ENCODE data around the gene ZNF451. TPM values are rescaled to one million over a fixed set of nuclear protein-coding genes. Genes with fewer than 3 reads are reported as not detected.

Gene ZNF451
- total RNA-seq, 1 donor: 65.1 TPM

GRCh38 chr6:57048577-57048976 is 41.4 kb upstream of the ZNF451 start:
- H3K27ac ChIP-seq (ENCODE audit: low read depth, low read length): no peak overlapping the region

GRCh38 chr6:57063847-57064246 is 26.1 kb upstream of the ZNF451 start:
- Histone ChIP-seq H2AFZ (ENCODE audit: low read length) (no peak overlapping the region), H4K20me1 (ENCODE audit: insufficient read depth, low read length) (no peaks in the 10 kb centered on the region), H3K4me2 (ENCODE audit: insufficient read depth, low read length) (no peak overlapping the region), H3K27me3 (ENCODE audit: insufficient read depth, low read length) (no peaks in the 10 kb centered on the region), H3K79me2 (ENCODE audit: insufficient read depth, low read length) (no peaks in the 10 kb centered on the region), H3K36me3 (ENCODE audit: insufficient read depth, low read length) (peaks cover 2% of the 10 kb centered on the region), H3K4me1 (ENCODE audit: insufficient read depth, low read length) (peaks cover 15% of the 10 kb centered on the region), H3K27ac (ENCODE audit: low read depth, low read length) (no peak overlapping the region), H3K4me3 (ENCODE audit: insufficient read depth, low read length) (no peak overlapping the region), H3K9me3 (ENCODE audit: low read depth, low read length) (no peaks in the 10 kb centered on the region)
- TF ChIP-seq CTCF (IDR thresholded peaks at IDR 0.05; ENCODE audit: extremely low read depth, low read depth, low read length): no peak
- DNase-seq (ENCODE audit: insufficient read length, low spot score, missing footprints): no peak

More at GRCh38 chr6:57048577-57048976, 41.4 kb upstream of the ZNF451 start:
- Histone ChIP-seq H3K36me3 (ENCODE audit: insufficient read depth, low read length) (peaks cover 37% of the 10 kb centered on the region), H3K4me2 (ENCODE audit: insufficient read depth, low read length) (peak overlapping the region; percentile 6), H3K9me3 (ENCODE audit: low read depth, low read length) (no peaks in the 10 kb centered on the region), H3K4me1 (ENCODE audit: insufficient read depth, low read length) (peaks cover 10% of the 10 kb centered on the region), H2AFZ (ENCODE audit: low read length) (no peak overlapping the region), H3K79me2 (ENCODE audit: insufficient read depth, low read length) (peaks cover 35% of the 10 kb centered on the region), H3K27me3 (ENCODE audit: insufficient read depth, low read length) (no peaks in the 10 kb centered on the region), H3K4me3 (ENCODE audit: insufficient read depth, low read length) (peak overlapping the region; percentile 5), H4K20me1 (ENCODE audit: insufficient read depth, low read length) (no peaks in the 10 kb centered on the region)
- no peak for DNase-seq (ENCODE audit: insufficient read length, low spot score, missing footprints)
- TF ChIP-seq CTCF (IDR thresholded peaks at IDR 0.05; ENCODE audit: extremely low read depth, low read depth, low read length): no peak

GRCh38 chr6:57064809-57065208 is 25.2 kb upstream of the ZNF451 start:
- no peak overlapping the region for H3K4me2 ChIP-seq (ENCODE audit: insufficient read depth, low read length)
- H3K27me3 ChIP-seq (ENCODE audit: insufficient read depth, low read length): no peaks in the 10 kb centered on the region
- peak; percentile 77 for DNase-seq (ENCODE audit: insufficient read length, low spot score, missing footprints)
- H3K4me3 ChIP-seq (ENCODE audit: insufficient read depth, low read length): no peak overlapping the region
- peaks cover 16% of the 10 kb centered on the region for H3K4me1 ChIP-seq (ENCODE audit: insufficient read depth, low read length)
- no peaks in the 10 kb centered on the region for H3K79me2 ChIP-seq (ENCODE audit: insufficient read depth, low read length)
- H4K20me1 ChIP-seq (ENCODE audit: insufficient read depth, low read length): no peaks in the 10 kb centered on the region
- H2AFZ ChIP-seq (ENCODE audit: low read length): no peak overlapping the region
- TF ChIP-seq CTCF (IDR thresholded peaks at IDR 0.05; ENCODE audit: extremely low read depth, low read depth, low read length): no peak
- H3K27ac ChIP-seq (ENCODE audit: low read depth, low read length): no peak overlapping the region
- H3K36me3 ChIP-seq (ENCODE audit: insufficient read depth, low read length): no peaks in the 10 kb centered on the region
- H3K9me3 ChIP-seq (ENCODE audit: low read depth, low read length): no peaks in the 10 kb centered on the region

- H3K4me2 ChIP-seq (ENCODE audit: insufficient read depth, low read length): no peak overlapping the region
- DNase-seq (ENCODE audit: insufficient read length, low spot score, missing footprints): no peak
- H2AFZ ChIP-seq (ENCODE audit: low read length): no peak overlapping the region
- no peaks in the 10 kb centered on the region for H3K36me3 ChIP-seq (ENCODE audit: insufficient read depth, low read length)
- no peak overlapping the region for H3K4me3 ChIP-seq (ENCODE audit: insufficient read depth, low read length)
- peaks cover 16% of the 10 kb centered on the region for H3K4me1 ChIP-seq (ENCODE audit: insufficient read depth, low read length)
- H3K79me2 ChIP-seq (ENCODE audit: insufficient read depth, low read length): no peaks in the 10 kb centered on the region
- no peak for TF ChIP-seq CTCF (IDR thresholded peaks at IDR 0.05; ENCODE audit: extremely low read depth, low read depth, low read length)
- H3K27ac ChIP-seq (ENCODE audit: low read depth, low read length): peak overlapping the region; percentile 52
- no peaks in the 10 kb centered on the region for H3K27me3 ChIP-seq (ENCODE audit: insufficient read depth, low read length)
- H3K9me3 ChIP-seq (ENCODE audit: low read depth, low read length): no peaks in the 10 kb centered on the region
- no peaks in the 10 kb centered on the region for H4K20me1 ChIP-seq (ENCODE audit: insufficient read depth, low read length)
Measured at GRCh38 chr6:57068061-57068460, 21.9 kb upstream of the ZNF451 start.
